GM12874 (cell line): Measurements from ENCODE around the gene PGRMC2.
A peak's percentile ranks its signal among the peaks of the same experiment; 100 is the strongest.

Experiments
- CTCF ChIP-seq: IDR thresholded peaks from 2 replicates; pipeline ENCODE4 v1.5.1; 2011; ENCODE audit warnings: low read depth, mild to moderate bottlenecking, control low read depth, low read length, moderate library complexity; ENCODE audit not compliant: insufficient read depth

Gene PGRMC2

GRCh38 chr4:128289523-128290158, 2.0 kb upstream of the PGRMC2 start:
- TF ChIP-seq CTCF: no peak

GRCh38 chr4:128288689-128289106, 1.1 kb upstream of the PGRMC2 start:
- TF ChIP-seq CTCF: no peak

- TF ChIP-seq CTCF: 0 out of 2 replicates have a peak, but pooled peaks have one; percentile 6
These were observed 467 bp upstream of the PGRMC2 start for GRCh38 chr4:128287871-128288688.

GRCh38 chr4:128286474-128287058, 1.0 kb downstream of the PGRMC2 start:
- TF ChIP-seq CTCF: no peak

- no peak for TF ChIP-seq CTCF
These were observed 2.3 kb downstream of the PGRMC2 start for GRCh38 chr4:128285085-128285997.

- no peak for TF ChIP-seq CTCF
These were observed 3.3 kb downstream of the PGRMC2 start for GRCh38 chr4:128284317-128284716.
